KMS-11 (cell line): ENCODE data around the gene FBXW7.

ENCODE experiments used
- H2AFZ ChIP-seq: fragments of 200-600 bp; sonication (generic); 2 replicates; pipeline ENCODE4 v1.6.1; 2016; ENCODE audit warnings: antibody characterized with exemption, mixed run types, low read depth
- H3K27ac ChIP-seq: fragments of 200-600 bp; sonication (generic); 2 replicates; pipeline ENCODE4 v1.6.1; 2016; ENCODE audit warnings: mild to moderate bottlenecking, mixed run types
- H3K27me3 ChIP-seq: fragments of 200-600 bp; sonication (generic); 2 replicates; pipeline ENCODE4 v1.6.1; 2017; ENCODE audit warnings: mild to moderate bottlenecking, low read depth, mixed run types, moderate library complexity; ENCODE audit not compliant: insufficient read depth
- H3K36me3 ChIP-seq: fragments of 200-600 bp; sonication (generic); 2 replicates; pipeline ENCODE4 v1.6.1; 2017; ENCODE audit warnings: mild to moderate bottlenecking, mixed run types; ENCODE audit not compliant: insufficient read depth
- H3K4me1 ChIP-seq: fragments of 200-600 bp; sonication (generic); 2 replicates; pipeline ENCODE4 v1.6.1; 2016; ENCODE audit warnings: mild to moderate bottlenecking, low read depth, mixed run types; ENCODE audit not compliant: poor library complexity, severe bottlenecking
- H3K4me2 ChIP-seq: fragments of 200-600 bp; sonication (generic); 2 replicates; pipeline ENCODE4 v1.7.0; 2016; ENCODE audit warnings: mild to moderate bottlenecking, mixed run types
- H3K4me3 ChIP-seq: fragments of 200-600 bp; sonication (generic); IDR thresholded peaks from 2 replicates; pipeline ENCODE4 v1.6.1; 2017; ENCODE audit warnings: low read depth, low read length, mixed read lengths; ENCODE audit not compliant: insufficient read depth
- H3K79me2 ChIP-seq: fragments of 200-600 bp; sonication (generic); 2 replicates; pipeline ENCODE4 v1.6.1; 2016; ENCODE audit warnings: low read depth, mixed run types; ENCODE audit not compliant: insufficient read depth
- H3K9ac ChIP-seq: fragments of 200-600 bp; sonication (generic); 2 replicates; pipeline ENCODE4 v1.6.1; 2016; ENCODE audit warnings: mild to moderate bottlenecking, mixed run types
- H4K20me1 ChIP-seq: fragments of 200-600 bp; sonication (generic); 2 replicates; pipeline ENCODE4 v1.6.1; 2016; ENCODE audit warnings: mild to moderate bottlenecking, mixed run types; ENCODE audit not compliant: insufficient read depth
- TF ChIP-seq, protein P1 (sequence below): fragments of 200-600 bp; sonication (generic); conservative IDR thresholded peaks from 2 replicates; pipeline ENCODE4 v1.6.1; 2017; ENCODE audit warnings: low read depth, mild to moderate bottlenecking, antibody characterized with exemption, low read length, moderate library complexity, mixed read lengths

FBXW7 gene

DNA sequence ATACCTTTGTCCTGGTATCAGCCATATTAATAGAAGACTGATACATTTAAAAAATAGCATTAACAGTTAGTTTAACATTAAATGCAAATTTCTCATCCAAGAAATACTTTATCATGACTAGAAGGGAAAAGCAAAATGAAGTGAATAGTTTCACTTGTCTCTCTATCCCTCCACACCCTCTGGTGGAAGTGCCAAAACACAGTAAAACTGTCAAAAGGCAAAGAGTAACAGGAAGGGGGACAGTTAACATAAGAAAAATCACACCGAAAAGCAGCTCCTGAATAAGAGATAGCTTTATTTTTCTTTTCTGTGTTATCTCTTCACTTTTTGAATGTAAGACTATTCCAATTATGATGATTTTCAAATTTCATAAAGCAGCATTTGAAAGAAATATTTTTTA is 187.2 kb downstream of the FBXW7 start:
- H3K4me2 ChIP-seq, result no peak overlapping the region
- H3K4me3 ChIP-seq, result no peak overlapping the region
- no peaks in the 10 kb centered on the region for H3K4me1 ChIP-seq
- no peak overlapping the region for H2AFZ ChIP-seq
- no peaks in the 10 kb centered on the region for H3K79me2 ChIP-seq
- H3K27ac ChIP-seq, result no peak overlapping the region
- no peaks in the 10 kb centered on the region for H3K36me3 ChIP-seq
- no peak overlapping the region for H3K9ac ChIP-seq
- H3K27me3 ChIP-seq, result no peaks in the 10 kb centered on the region
- TF ChIP-seq, protein P1, sequence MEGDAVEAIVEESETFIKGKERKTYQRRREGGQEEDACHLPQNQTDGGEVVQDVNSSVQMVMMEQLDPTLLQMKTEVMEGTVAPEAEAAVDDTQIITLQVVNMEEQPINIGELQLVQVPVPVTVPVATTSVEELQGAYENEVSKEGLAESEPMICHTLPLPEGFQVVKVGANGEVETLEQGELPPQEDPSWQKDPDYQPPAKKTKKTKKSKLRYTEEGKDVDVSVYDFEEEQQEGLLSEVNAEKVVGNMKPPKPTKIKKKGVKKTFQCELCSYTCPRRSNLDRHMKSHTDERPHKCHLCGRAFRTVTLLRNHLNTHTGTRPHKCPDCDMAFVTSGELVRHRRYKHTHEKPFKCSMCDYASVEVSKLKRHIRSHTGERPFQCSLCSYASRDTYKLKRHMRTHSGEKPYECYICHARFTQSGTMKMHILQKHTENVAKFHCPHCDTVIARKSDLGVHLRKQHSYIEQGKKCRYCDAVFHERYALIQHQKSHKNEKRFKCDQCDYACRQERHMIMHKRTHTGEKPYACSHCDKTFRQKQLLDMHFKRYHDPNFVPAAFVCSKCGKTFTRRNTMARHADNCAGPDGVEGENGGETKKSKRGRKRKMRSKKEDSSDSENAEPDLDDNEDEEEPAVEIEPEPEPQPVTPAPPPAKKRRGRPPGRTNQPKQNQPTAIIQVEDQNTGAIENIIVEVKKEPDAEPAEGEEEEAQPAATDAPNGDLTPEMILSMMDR, result no peak
- no peaks in the 10 kb centered on the region for H4K20me1 ChIP-seq

DNA sequence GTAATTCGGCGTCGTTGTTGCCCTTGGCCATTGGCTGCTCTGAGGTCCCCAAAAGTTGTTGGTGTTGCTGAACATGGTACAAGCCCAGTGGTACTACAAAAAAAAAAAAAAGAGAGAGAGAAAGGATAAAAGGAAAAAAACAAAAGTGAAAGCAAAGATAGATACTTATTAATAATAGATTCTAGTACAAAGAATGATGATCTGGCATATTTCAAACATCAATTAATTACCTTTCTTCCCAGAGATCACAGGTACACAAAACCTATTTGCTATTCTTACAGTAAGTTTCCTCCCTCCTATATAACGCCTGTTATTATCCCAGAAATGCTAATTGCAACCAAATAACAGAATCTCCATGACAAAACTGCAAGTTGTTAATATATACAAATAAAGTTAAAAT is 188.9 kb downstream of the FBXW7 start:
- Histone ChIP-seq H3K36me3 (no peaks in the 10 kb centered on the region), H3K27ac (no peak overlapping the region), H3K4me2 (no peak overlapping the region), H3K9ac (no peak overlapping the region), H3K79me2 (no peaks in the 10 kb centered on the region), H3K4me3 (no peak overlapping the region), H3K4me1 (no peaks in the 10 kb centered on the region), H4K20me1 (no peaks in the 10 kb centered on the region), H3K27me3 (no peaks in the 10 kb centered on the region), H2AFZ (no peak overlapping the region)
- TF ChIP-seq, protein P1, result no peak

DNA sequence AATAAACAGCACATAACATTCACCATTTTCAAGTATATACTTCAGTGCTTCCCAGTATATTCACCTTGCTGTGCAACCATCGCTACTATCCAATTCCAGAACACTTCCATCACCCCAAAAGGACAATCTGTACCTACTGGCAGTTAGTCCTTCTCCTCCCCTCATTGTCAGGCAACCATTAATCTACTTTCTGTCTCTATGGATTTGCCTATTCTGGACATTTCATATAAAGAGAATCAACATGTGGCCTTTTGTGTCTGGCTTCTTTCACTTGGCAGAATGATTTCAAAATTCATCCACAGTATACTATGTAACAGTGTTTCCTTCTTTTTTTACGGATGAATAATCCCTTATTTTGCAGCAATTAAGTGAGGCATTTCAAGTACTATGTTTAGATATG is 189.4 kb downstream of the FBXW7 start:
- no peak overlapping the region for H3K9ac ChIP-seq
- no peak overlapping the region for H2AFZ ChIP-seq
- no peak overlapping the region for H3K27ac ChIP-seq
- no peak overlapping the region for H3K4me2 ChIP-seq
- H3K36me3 ChIP-seq, result no peaks in the 10 kb centered on the region
- H3K79me2 ChIP-seq, result no peaks in the 10 kb centered on the region
- H3K4me1 ChIP-seq, result no peaks in the 10 kb centered on the region
- H3K27me3 ChIP-seq, result no peaks in the 10 kb centered on the region
- H4K20me1 ChIP-seq, result no peaks in the 10 kb centered on the region
- H3K4me3 ChIP-seq, result no peak overlapping the region
- TF ChIP-seq, protein P1, result no peak

DNA sequence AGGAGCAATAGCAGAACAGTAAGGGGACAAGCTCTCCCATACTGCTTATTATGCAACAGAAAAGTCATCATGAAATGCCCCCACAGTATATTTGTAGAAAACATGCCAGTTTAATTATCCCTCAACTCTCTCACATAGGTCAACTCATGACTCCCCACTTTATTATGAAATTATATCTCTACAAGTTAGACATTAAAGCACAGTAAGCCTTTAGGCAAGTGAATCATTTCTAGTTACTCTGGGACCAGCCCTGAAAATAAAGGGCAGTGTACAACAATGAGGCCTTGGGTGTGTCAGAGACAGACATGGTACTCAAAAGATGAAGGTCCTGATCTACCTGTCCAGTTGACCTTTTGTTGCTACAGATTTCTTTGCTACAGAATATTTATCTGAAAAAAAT is 191.9 kb downstream of the FBXW7 start:
- Histone ChIP-seq H3K4me1 (no peaks in the 10 kb centered on the region), H3K9ac (no peak overlapping the region), H3K4me3 (no peak overlapping the region), H3K27ac (no peak overlapping the region), H4K20me1 (no peaks in the 10 kb centered on the region), H3K27me3 (no peaks in the 10 kb centered on the region), H3K4me2 (no peak overlapping the region), H3K79me2 (no peaks in the 10 kb centered on the region), H2AFZ (no peak overlapping the region), H3K36me3 (no peaks in the 10 kb centered on the region)
- TF ChIP-seq, protein P1, result no peak

DNA sequence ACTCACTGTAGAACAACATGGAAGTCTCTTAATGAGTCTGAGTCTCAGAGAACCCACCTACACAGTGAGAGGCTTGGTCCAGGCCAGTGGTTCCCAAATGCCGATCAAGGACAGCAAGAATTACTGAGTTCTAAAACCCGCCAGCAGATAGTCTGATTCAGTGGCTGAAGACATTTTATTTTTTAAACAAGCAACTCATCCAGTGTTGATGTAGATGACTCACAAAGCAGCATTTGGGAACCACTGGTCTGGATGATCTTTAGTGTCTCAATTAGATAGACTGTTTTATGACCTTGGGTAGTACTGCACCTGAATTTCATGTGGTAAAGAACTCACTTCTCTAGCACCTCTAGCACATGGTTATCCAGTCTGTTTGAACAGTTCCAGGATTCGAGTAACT is 193.6 kb downstream of the FBXW7 start:
- Histone ChIP-seq H3K9ac (no peak overlapping the region), H3K4me1 (no peaks in the 10 kb centered on the region), H2AFZ (no peak overlapping the region), H3K4me3 (no peak overlapping the region), H3K36me3 (no peaks in the 10 kb centered on the region), H3K27ac (no peak overlapping the region), H3K4me2 (no peak overlapping the region), H3K79me2 (no peaks in the 10 kb centered on the region), H3K27me3 (no peaks in the 10 kb centered on the region), H4K20me1 (no peaks in the 10 kb centered on the region)
- TF ChIP-seq, protein P1, result no peak
